ENCODE data around the gene WTIP.

The WTIP gene

DNA sequence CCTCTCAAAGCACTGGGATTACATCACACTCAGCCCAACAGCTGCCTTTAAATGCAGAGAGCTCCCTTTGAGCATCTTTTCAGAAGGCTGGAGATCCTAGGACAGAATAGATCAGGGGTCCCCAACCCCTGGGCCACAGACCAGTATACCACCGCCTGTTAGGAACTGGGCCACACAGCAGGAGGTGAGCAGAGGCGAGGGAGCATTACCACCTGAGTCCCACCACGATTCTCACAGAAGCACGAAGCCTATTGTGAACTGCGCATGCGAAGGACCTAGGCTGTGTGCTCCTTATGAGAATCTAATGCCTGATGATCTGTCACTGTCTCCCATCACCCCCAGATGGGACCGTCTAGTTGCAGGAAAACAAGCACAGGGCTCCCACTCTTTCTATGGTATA is 2.2 kb upstream of the WTIP start:
- no peak overlapping the region for H3K4me3 ChIP-seq (ENCODE audit: control insufficient read depth, low read depth, low read length)
- no peak for DNase-seq (ENCODE audit: low read depth)
- no peak for TF ChIP-seq CTCF (conservative IDR thresholded peaks at IDR 0.05; ENCODE audit: control insufficient read depth, insufficient read depth, low read depth, low read length)

- no peak overlapping the region for H3K4me3 ChIP-seq (ENCODE audit: control insufficient read depth, low read depth, low read length)
- no peak for TF ChIP-seq CTCF (conservative IDR thresholded peaks at IDR 0.05; ENCODE audit: control insufficient read depth, insufficient read depth, low read depth, low read length)
- DNase-seq (ENCODE audit: low read depth), result no peak
Observed at GRCh38 chr19:34480491-34480890, 1.1 kb upstream of the WTIP start.

- peak overlapping the region; percentile 62 for H3K4me3 ChIP-seq (ENCODE audit: control insufficient read depth, low read depth, low read length)
- TF ChIP-seq CTCF (conservative IDR thresholded peaks at IDR 0.05; ENCODE audit: control insufficient read depth, insufficient read depth, low read depth, low read length), result no peak
- DNase-seq (ENCODE audit: low read depth), result peak; percentile 56
Observed at GRCh38 chr19:34481861-34482379, 362 bp downstream of the WTIP start.

GRCh38 chr19:34482380-34483250 is 1.1 kb downstream of the WTIP start:
- H3K4me3 ChIP-seq (ENCODE audit: control insufficient read depth, low read depth, low read length), result peak overlapping the region; percentile 62
- peak; percentile 36 for DNase-seq (ENCODE audit: low read depth)
- TF ChIP-seq CTCF (conservative IDR thresholded peaks at IDR 0.05; ENCODE audit: control insufficient read depth, insufficient read depth, low read depth, low read length), result no peak

- TF ChIP-seq CTCF (conservative IDR thresholded peaks at IDR 0.05; ENCODE audit: control insufficient read depth, insufficient read depth, low read depth, low read length), result no peak
- no peak overlapping the region for H3K4me3 ChIP-seq (ENCODE audit: control insufficient read depth, low read depth, low read length)
- DNase-seq (ENCODE audit: low read depth), result no peak
Observed at GRCh38 chr19:34484328-34484727, 2.8 kb downstream of the WTIP start.

DNA sequence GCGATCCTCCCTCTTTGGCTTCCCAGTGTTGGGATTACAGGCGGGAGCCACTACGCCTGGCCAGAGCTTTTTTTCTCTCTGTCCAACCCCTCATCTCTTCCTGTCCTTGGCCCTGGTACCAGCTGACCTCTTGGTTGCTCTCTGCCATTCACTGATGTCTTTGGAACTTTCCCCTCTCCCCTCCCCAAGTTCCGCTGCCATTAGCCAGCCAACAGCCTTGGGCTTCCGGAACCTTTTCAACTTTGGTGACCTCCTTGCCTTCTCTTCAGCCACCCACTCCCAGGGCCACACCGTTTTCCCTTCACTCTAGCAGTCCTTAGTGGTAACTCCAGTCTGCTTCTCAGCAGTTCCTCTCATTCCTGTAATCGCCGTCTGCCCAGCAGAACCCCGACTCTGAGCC is 4.3 kb downstream of the WTIP start:
- no peak for TF ChIP-seq CTCF (conservative IDR thresholded peaks at IDR 0.05; ENCODE audit: control insufficient read depth, insufficient read depth, low read depth, low read length)
- no peak overlapping the region for H3K4me3 ChIP-seq (ENCODE audit: control insufficient read depth, low read depth, low read length)
- DNase-seq (ENCODE audit: low read depth), result no peak
